ENCODE data around the gene MARK3. TPM values are rescaled to one million over a fixed set of nuclear protein-coding genes. Genes with fewer than 3 reads are reported as not detected.
A peak's percentile ranks its signal among the peaks of the same experiment; 100 is the strongest.

MARK3 gene
- total RNA-seq, 1 experiment from 2014 or later: 81.9 TPM

DNA sequence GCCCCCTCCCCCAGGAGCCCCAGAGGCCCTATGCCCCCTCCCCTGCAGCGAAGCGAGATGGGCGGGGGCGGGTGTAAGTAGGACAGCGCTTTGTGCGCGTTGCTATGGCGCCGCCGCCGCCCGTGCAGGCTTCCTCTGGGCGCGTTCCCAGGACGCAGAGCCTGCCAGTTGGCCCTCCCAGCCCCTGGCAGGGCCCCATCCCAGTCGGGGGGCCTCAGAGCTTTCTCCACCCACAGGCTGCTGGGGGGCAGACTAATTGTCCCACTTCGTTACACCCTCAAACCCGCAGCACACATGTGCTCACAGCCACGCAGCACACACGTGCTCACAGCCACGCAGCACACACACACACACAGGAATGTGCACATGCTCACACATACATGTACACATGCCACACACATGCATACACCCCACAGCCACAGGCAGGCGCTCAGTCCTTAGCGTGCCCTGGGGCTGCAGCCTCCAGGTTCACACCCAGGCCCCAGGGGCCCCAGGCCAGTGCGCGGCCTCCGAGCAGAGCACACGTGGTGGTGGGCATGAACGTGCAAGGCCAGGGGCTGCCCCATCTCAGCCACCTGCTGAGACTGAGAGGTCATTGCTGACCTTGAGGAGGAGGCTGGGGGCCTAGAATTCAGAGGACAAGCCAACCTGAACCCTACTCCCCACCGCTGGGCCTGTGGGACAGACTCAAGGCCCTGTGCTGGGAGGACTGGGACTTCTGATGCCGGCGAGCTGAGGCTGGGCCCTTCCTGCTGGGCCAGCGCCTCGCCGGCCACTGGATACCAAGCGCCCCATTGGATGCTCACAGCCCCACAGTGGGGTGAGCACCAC lies 159.4 kb downstream of the MARK3 start:
- no peak overlapping the region for H2AFZ ChIP-seq (ENCODE audit: low read length)
- Mint-ChIP-seq H3K4me3 (no peak overlapping the region), H3K36me3 (ENCODE audit: insufficient read depth in 1 of 3, low read depth in 3 of 3) (no peaks in the 10 kb centered on the region), H3K27ac (no peak overlapping the region; a peak in 1 of 7 replicates), H3K9me3 (no peaks in the 10 kb centered on the region), H3K4me1 (peaks cover 12 to 23% of the 10 kb centered on the region in 2 experiments), H3K27me3 (ENCODE audit: low read depth) (peaks cover 5% of the 10 kb centered on the region)
- H3T11ph ChIP-seq (ENCODE audit: low read length): no peak overlapping the region
- H4K20me1 ChIP-seq (ENCODE audit: control insufficient read depth, insufficient read depth, insufficient read length): no peaks in the 10 kb centered on the region
- 0 out of 2 replicates have a peak overlapping the region, but pooled peaks have one; percentile 15 for H2BK15ac ChIP-seq (ENCODE audit: low read depth, low read length)
- H3K18ac ChIP-seq (ENCODE audit: insufficient read length, low read depth, low read length): peak overlapping the region; percentile 81
- H2BK120ac ChIP-seq (ENCODE audit: low read depth, low read length, poor library complexity, severe bottlenecking): no peak overlapping the region
- TF ChIP-seq, protein P1, sequence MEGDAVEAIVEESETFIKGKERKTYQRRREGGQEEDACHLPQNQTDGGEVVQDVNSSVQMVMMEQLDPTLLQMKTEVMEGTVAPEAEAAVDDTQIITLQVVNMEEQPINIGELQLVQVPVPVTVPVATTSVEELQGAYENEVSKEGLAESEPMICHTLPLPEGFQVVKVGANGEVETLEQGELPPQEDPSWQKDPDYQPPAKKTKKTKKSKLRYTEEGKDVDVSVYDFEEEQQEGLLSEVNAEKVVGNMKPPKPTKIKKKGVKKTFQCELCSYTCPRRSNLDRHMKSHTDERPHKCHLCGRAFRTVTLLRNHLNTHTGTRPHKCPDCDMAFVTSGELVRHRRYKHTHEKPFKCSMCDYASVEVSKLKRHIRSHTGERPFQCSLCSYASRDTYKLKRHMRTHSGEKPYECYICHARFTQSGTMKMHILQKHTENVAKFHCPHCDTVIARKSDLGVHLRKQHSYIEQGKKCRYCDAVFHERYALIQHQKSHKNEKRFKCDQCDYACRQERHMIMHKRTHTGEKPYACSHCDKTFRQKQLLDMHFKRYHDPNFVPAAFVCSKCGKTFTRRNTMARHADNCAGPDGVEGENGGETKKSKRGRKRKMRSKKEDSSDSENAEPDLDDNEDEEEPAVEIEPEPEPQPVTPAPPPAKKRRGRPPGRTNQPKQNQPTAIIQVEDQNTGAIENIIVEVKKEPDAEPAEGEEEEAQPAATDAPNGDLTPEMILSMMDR (conservative IDR thresholded peaks at IDR 0.05): no peak
- no peaks in the 10 kb centered on the region; the same call in 1 of the 2 replicates for H3K4me1 ChIP-seq (ENCODE audit: insufficient read depth, low read length)
- H3K23ac ChIP-seq (ENCODE audit: insufficient read length, low read depth, low read length): no peak overlapping the region
- no peak overlapping the region for H3K4ac ChIP-seq (ENCODE audit: low read depth, low read length)
- no peak overlapping the region for H2BK20ac ChIP-seq (ENCODE audit: low read depth, low read length, poor library complexity, severe bottlenecking)
- H3K23me2 ChIP-seq (ENCODE audit: insufficient read length, low read depth, low read length, poor library complexity, severe bottlenecking): peaks cover 4% of the 10 kb centered on the region
- no CpG with 5 or more reads among the region's 35 CpGs for WGBS (ENCODE audit: extremely low coverage, insufficient read length, low lambda C conversion rate)
- no peaks in the 10 kb centered on the region for H3K27me3 ChIP-seq (ENCODE audit: insufficient read depth, low read length)
- no peak overlapping the region for H3K56ac ChIP-seq (ENCODE audit: insufficient read length, low read depth, low read length)
- peak overlapping the region; percentile 66; the same call in 1 of the 2 replicates for H3K14ac ChIP-seq (ENCODE audit: insufficient read depth, low read length)
- H4K91ac ChIP-seq (ENCODE audit: insufficient read length, low read depth, low read length): no peak overlapping the region
- H3K79me2 ChIP-seq (ENCODE audit: insufficient read depth, low read length): no peaks in the 10 kb centered on the region
- no peaks in the 10 kb centered on the region for H3K9me3 ChIP-seq (ENCODE audit: control insufficient read depth, low read depth, low read length)
- no peak overlapping the region for H3K27ac ChIP-seq (ENCODE audit: insufficient read length, low read depth, low read length)
- no peak overlapping the region for H3K4me2 ChIP-seq (ENCODE audit: insufficient read depth, insufficient read length, low read length)
- H4K8ac ChIP-seq (replicated peaks; ENCODE audit: insufficient read length, low read depth, low read length): no peak overlapping the region
- no peak overlapping the region for H4K5ac ChIP-seq (ENCODE audit: insufficient read length, low read depth, low read length)
- no peak for DNase-seq
- no peaks in the 10 kb centered on the region for H3K79me1 ChIP-seq (ENCODE audit: insufficient read depth, low read depth, low read length, poor library complexity, severe bottlenecking)
- no peak overlapping the region for H2AK5ac ChIP-seq (ENCODE audit: insufficient read length, low read length)
- no peak overlapping the region for H3K9ac ChIP-seq (ENCODE audit: extremely low read depth, insufficient read length, low read length)
- H2BK12ac ChIP-seq (ENCODE audit: insufficient read length, low read depth, low read length): no peak overlapping the region
- H2BK5ac ChIP-seq (ENCODE audit: insufficient read length, low read length): no peak overlapping the region

Data from H9 (cell line).